GM12878 (cell line): ENCODE results near the gene CLBA1. TPM values are rescaled to one million over a fixed set of nuclear protein-coding genes. Genes with fewer than 3 reads are reported as not detected.

Experiments
- ATAC-seq: fragments of 200-7000 bp; cut with Tn5 transposase; 3 replicates; pipeline ENCODE4 v1.9.1; 2020; ENCODE audit warnings: mild to moderate bottlenecking, moderate library complexity
- BruUV-seq: library from RNA; stranded (reverse); fragments of 400-500 nt; replicated peaks from 2 replicates; lab custom pipeline; 2021; lab: Mats Ljungman, UMichigan
- CTCF ChIA-PET: fragments of 300-600 bp; sonication (Branson Sonifier 250); formaldehyde crosslinking; extraction: SDS; loops from one replicate; lab custom pipeline; 2021; ENCODE audit warnings: inconsistent platforms; lab: Yijun Ruan, JAX
- POLR2A ChIA-PET: fragments of 350-600 bp; formaldehyde crosslinking; extraction: SDS; loops from one replicate; lab custom pipeline; 2021; ENCODE audit warnings: inconsistent platforms; lab: Charles Lee
- RAD21 ChIA-PET: fragments of 300-600 bp; sonication (Branson Sonifier 250); formaldehyde crosslinking; loops from one replicate; lab custom pipeline; 2023; ENCODE audit warnings: antibody characterized with exemption; ENCODE audit not compliant: unreplicated experiment; lab: Charles Lee
- SMC1A ChIA-PET: fragments of 300-600 bp; sonication (Branson Sonifier 250); formaldehyde crosslinking; loops from one replicate; lab custom pipeline; 2023; ENCODE audit not compliant: unreplicated experiment, uncharacterized antibody; lab: Charles Lee
- DNase-seq: peaks from one replicate; pipeline ENCODE4 v3.0.0-alpha.2; 2011; ENCODE audit warnings: low read depth, low spot score
- FAIRE-seq: peaks from 3 replicates; lab custom pipeline; 2011; peaks lifted over from hg19 to GRCh38; lab: Jason Lieb, UNC
- H2AFZ ChIP-seq: 2 replicates; pipeline ENCODE4 v1.6.0; 2011; ENCODE audit warnings: low read depth, low read length, control low read depth; ENCODE audit not compliant: control insufficient read depth
- H3K27ac ChIP-seq: 2 replicates; pipeline ENCODE4 v1.5.1; 2011; ENCODE audit warnings: control low read depth; ENCODE audit not compliant: control insufficient read depth, insufficient read depth
- H3K27me3 ChIP-seq, 2 experiments: replicated peaks in 1 of 2; 2 replicates each; pipeline versions ENCODE4 v1.6.0 to v1.6.1; 2011; ENCODE audit warnings: low read length in 1 of 2; ENCODE audit not compliant: control insufficient read depth in 2 of 2, insufficient read depth in 2 of 2
- H3K36me3 ChIP-seq, 2 experiments: 2 replicates each; pipeline ENCODE4 v1.5.1; 2011; ENCODE audit warnings: low read length in 1 of 2; ENCODE audit not compliant: control insufficient read depth in 2 of 2, insufficient read depth in 2 of 2
- H3K4me1 ChIP-seq: 2 replicates; pipeline ENCODE4 v1.6.1; 2011; ENCODE audit warnings: mild to moderate bottlenecking, low read length, moderate library complexity, mixed read lengths; ENCODE audit not compliant: control insufficient read depth, insufficient read depth
- H3K4me2 ChIP-seq: 2 replicates; pipeline ENCODE4 v1.6.0; 2011; ENCODE audit warnings: control low read depth; ENCODE audit not compliant: control insufficient read depth, insufficient read depth
- H3K4me3 ChIP-seq: fragments of 200-600 bp; sonication (generic); 2 replicates; pipeline ENCODE4 v1.5.1; 2016
- H3K79me2 ChIP-seq: 2 replicates; pipeline ENCODE4 v1.6.0; 2011; ENCODE audit warnings: low read length; ENCODE audit not compliant: control insufficient read depth, insufficient read depth
- H3K9ac ChIP-seq: 2 replicates; pipeline ENCODE4 v1.8.0; 2011; ENCODE audit warnings: low read length, control low read depth, mixed read lengths; ENCODE audit not compliant: control insufficient read depth, insufficient read depth
- H3K9me3 ChIP-seq: replicated peaks from 3 replicates; pipeline ENCODE4 v1.5.1; 2011; ENCODE audit warnings: mild to moderate bottlenecking, low read length; ENCODE audit not compliant: control insufficient read depth, insufficient read depth
- H4K20me1 ChIP-seq: 2 replicates; pipeline ENCODE4 v1.6.0; 2011; ENCODE audit not compliant: control insufficient read depth, insufficient read depth
- DPF2 ChIP-seq: fragments of 450-650 bp; IDR thresholded peaks from 2 replicates; pipeline ENCODE4 v1.6.1; 2017; ENCODE audit warnings: mild to moderate bottlenecking
- FOXK2 ChIP-seq: fragments of 450-650 bp; IDR thresholded peaks from 2 replicates; pipeline ENCODE4 v1.6.1; 2017; ENCODE audit warnings: mild to moderate bottlenecking, moderate library complexity
- HDAC2 ChIP-seq: fragments of 200-600 bp; sonication (generic); IDR thresholded peaks from 2 replicates; pipeline ENCODE4 v1.6.1; 2017
- KAT2A ChIP-seq: conservative IDR thresholded peaks from 2 replicates; pipeline ENCODE4 v1.6.1; 2011; ENCODE audit warnings: low read depth, low read length; ENCODE audit not compliant: control insufficient read depth
- LARP7 ChIP-seq: fragments of 450-650 bp; IDR thresholded peaks from 2 replicates; pipeline ENCODE4 v1.6.1; 2017; ENCODE audit warnings: mild to moderate bottlenecking
- MYB ChIP-seq: fragments of 150-350 bp; IDR thresholded peaks from 2 replicates; pipeline ENCODE4 v1.6.1; 2014; ENCODE audit warnings: mild to moderate bottlenecking, low read depth, low read length, borderline replicate concordance
- NFIC ChIP-seq: IDR thresholded peaks from 2 replicates; pipeline ENCODE4 v1.6.1; 2012; ENCODE audit warnings: low read depth, mild to moderate bottlenecking, inconsistent platforms, low read length, moderate library complexity
- PML ChIP-seq: IDR thresholded peaks from 2 replicates; pipeline ENCODE4 v1.6.1; 2012; ENCODE audit warnings: low read length, inconsistent platforms
- POLR2A ChIP-seq: IDR thresholded peaks from 2 replicates; pipeline ENCODE4 v1.6.1; 2011; ENCODE audit warnings: low read depth, mild to moderate bottlenecking, low read length
- POLR2AphosphoS2 ChIP-seq: IDR thresholded peaks from 2 replicates; pipeline ENCODE4 v1.6.1; 2011; ENCODE audit warnings: low read depth, mild to moderate bottlenecking, low read length, improper control_type of control experiment, moderate library complexity
- RBBP5 ChIP-seq: fragments of 200-600 bp; sonication (generic); conservative IDR thresholded peaks from 2 replicates; pipeline ENCODE4 v1.6.1; 2016
- SREBF1 ChIP-seq: IDR thresholded peaks from 2 replicates; pipeline ENCODE4 v1.6.1; 2012; ENCODE audit warnings: mild to moderate bottlenecking, low read length
- WRNIP1 ChIP-seq: IDR thresholded peaks from 2 replicates; pipeline ENCODE4 v1.6.1; 2011; ENCODE audit warnings: low read depth, low read length, improper control_type of control experiment, borderline replicate concordance
- YBX1 ChIP-seq: fragments of 450-650 bp; IDR thresholded peaks from 2 replicates; pipeline ENCODE4 v1.6.1; 2016; ENCODE audit warnings: antibody characterized with exemption
- WGBS: methylation state at CpG from one replicate; pipeline ENCODE4 v1.1.6; 2016; ENCODE audit warnings: low lambda C conversion rate; ENCODE audit not compliant: insufficient replicate concordance, insufficient coverage; ENCODE audit errors: missing lambda C conversion rate; 5-methylcytosine and 5-hydroxymethylcytosine counted together
- in situ Hi-C: fragments of 300-500 bp; cut with MboI; formaldehyde crosslinking; loops from 9 replicates; pipeline ENCODE4 v1.14.3; 2018; ENCODE audit warnings: mixed read lengths
- intact Hi-C: fragments of 100-400 bp; cut with micrococcal nuclease; formaldehyde crosslinking; loops from one replicate; pipeline ENCODE4 v1.14.2; 2022; ENCODE audit not compliant: unreplicated experiment
- polyA plus RNA-seq, 11 experiments: library from polyadenylated mRNA; depleted of rRNA in 4 of 11; unstranded in 6 of 11; stranded (reverse) in 5 of 11; fragments of >200 nt; fragmentation: Nextera tagmentation in 4 of 11; fragmentation: Illumina TruSeq in 1 of 11; extraction: Ambion mirVana in 4 of 11; extraction: Trizol in 1 of 11; gene quantifications; 1 replicate in 1 of 11; 2 replicates in 10 of 11; pipeline versions ENCODE4 v1.2.1 to v1.2.3, GENCODE V29; 2011 to 2016; ENCODE audit warnings: inconsistent platforms in 2 of 11, missing spikeins in 2 of 11, low read depth in 1 of 11
- total RNA-seq, 4 experiments: library from RNA; depleted of rRNA in 3 of 4; stranded (reverse); fragments of >200 nt in 3 of 4; fragmentation: Illumina TruSeq in 1 of 4; extraction: Trizol in 1 of 4; gene quantifications; 2 replicates each; pipeline versions ENCODE4 v1.2.1 to v1.2.3, GENCODE V29; 2013 to 2021

Gene CLBA1
- total and polyA plus RNA-seq, 10 of the 15 experiments (the other 5 are each of a cell fraction or from before 2014, with no cell fraction given), result 0.07 to 1.1 (median 0.62) TPM; not detected in 1

- Histone ChIP-seq H4K20me1 (no peaks in the 10 kb centered on the region), H3K4me2 (no peak overlapping the region), H2AFZ (no peak overlapping the region), H3K27ac (no peak overlapping the region), H3K27me3 (no peaks in the 10 kb centered on the region), H3K4me3 (no peak overlapping the region), H3K9ac (no peak overlapping the region), H3K36me3 (peaks cover 0 to 3% of the 10 kb centered on the region in 2 experiments; a peak in 2 of 4 replicates), H3K4me1 (peaks cover 4% of the 10 kb centered on the region), H3K9me3 (no peaks in the 10 kb centered on the region)
- intact Hi-C loops, result no loop called here
- ATAC-seq (no peak), FAIRE-seq (no peak), DNase-seq (no peak)
- in situ Hi-C loops, result loop anchor here (10.0 kb wide), 1 partner anchor 148 kb away; no protein-coding TSS in a partner anchor
- ChIA-PET CTCF (interaction anchor here (1.7 to 5.4 kb wide), 2 partner anchors 43 to 68 kb away, joined by 3 to 82 read pairs; no protein-coding TSS in a partner anchor), SMC1A (interaction anchor here (1.1 to 2.9 kb wide), 3 partner anchors 10 to 39 kb away, joined by 3 to 11 read pairs (median 6); no protein-coding TSS in a partner anchor), RAD21 (interaction anchor here (1.7 to 3.9 kb wide), 2 partner anchors 16 to 68 kb away, joined by 7 to 26 read pairs; no protein-coding TSS in a partner anchor), POLR2A (interaction anchor here (0.5 kb wide), 1 partner anchor 220 kb away, joined by 3 read pairs; no protein-coding TSS in a partner anchor)
- no TSS peak for BruUV-seq
- no peak for TF ChIP-seq LARP7
- TF ChIP-seq YBX1, result no peak
- no peak for TF ChIP-seq WRNIP1
- no peak for TF ChIP-seq POLR2AphosphoS2
- no peak for TF ChIP-seq DPF2
- no peak for TF ChIP-seq MYB
- TF ChIP-seq PML, result no peak
- TF ChIP-seq KAT2A, result no peak
- TF ChIP-seq SREBF1, result no peak
- no peak for TF ChIP-seq HDAC2
- TF ChIP-seq NFIC, result no peak
- TF ChIP-seq FOXK2, result no peak
- no peak for TF ChIP-seq POLR2A
- TF ChIP-seq RBBP5, result no peak
- TF ChIP-seq, all 136 proteins: peak for 0
- no peaks in the 10 kb centered on the region; the same call in 1 of the 2 replicates for H3K79me2 ChIP-seq
- 80% methylated on average over 17 of the region's 17 CpGs for WGBS
These were observed 57.2 kb downstream of the CLBA1 start for GRCh38 chr14:105042813-105043212.
